Measurements from ENCODE around the gene GMDS. TPM values are rescaled to one million over a fixed set of nuclear protein-coding genes. Genes with fewer than 3 reads are reported as not detected.

The GMDS gene
- total and polyA plus RNA-seq, 2 donors (not counting 3 experiments of a cell fraction or from before 2014, with no cell fraction given): 9.8 to 23.5 TPM

- dilution Hi-C loops (cut with MboI; ENCODE audit: extremely low pct_ligation_motif_present, low sequenced_read_pairs): no loop called here
- no peak overlapping the region for H2AFZ ChIP-seq (ENCODE audit: low read depth, low read length)
- POLR2A ChIA-PET: no interaction called here
These were observed 211.1 kb downstream of the GMDS start for GRCh38 chr6:2034256-2034655.

GRCh38 chr6:2033544-2033943 is 211.9 kb downstream of the GMDS start:
- H4K20me1 ChIP-seq (replicated peaks; ENCODE audit: control insufficient read depth, extremely low read depth, insufficient read depth, low read length): no peaks in the 10 kb centered on the region
- no peak for DNase-seq (ENCODE audit: low read depth, low spot score)
- intact Hi-C loops (cut with micrococcal nuclease): no loop called here
- no TSS peak for BruUV-seq (replicated peaks)
- no peak overlapping the region for H2AFZ ChIP-seq (ENCODE audit: low read depth, low read length)
- POLR2A ChIA-PET: no interaction called here
- H3K27ac ChIP-seq (ENCODE audit: insufficient read depth, low read depth, low read length): no peak overlapping the region
- H3K4me2 ChIP-seq (ENCODE audit: insufficient read depth, low read length): no peak overlapping the region
- H3K4me1 ChIP-seq (ENCODE audit: control insufficient read depth, extremely low read depth, insufficient read depth, low read length): peaks cover 17% of the 10 kb centered on the region
- TF ChIP-seq GATA2 (IDR thresholded peaks at IDR 0.05; ENCODE audit: insufficient read depth, insufficient read length, low read depth, low read length) (no peak), JUN (IDR thresholded peaks at IDR 0.05; ENCODE audit: borderline replicate concordance, insufficient read depth, insufficient read length, low read depth) (no peak), CTCF (IDR thresholded peaks at IDR 0.05; ENCODE audit: extremely low read depth in 1 of 2, insufficient read depth in 1 of 2, low read depth in 1 of 2, low read length in 2 of 2) (no peak), MYC (IDR thresholded peaks at IDR 0.05; ENCODE audit: low read depth, low read length) (no peak), POLR2AphosphoS5 (IDR thresholded peaks at IDR 0.05; ENCODE audit: insufficient read depth, low read depth, low read length) (no peak), POLR2A (IDR thresholded peaks at IDR 0.05; ENCODE audit: low read depth, low read length) (no peak), FOS (IDR thresholded peaks at IDR 0.05; ENCODE audit: borderline replicate concordance, insufficient read depth, low read length) (no peak), MAX (IDR thresholded peaks at IDR 0.05; ENCODE audit: insufficient read depth, insufficient read length) (no peak), EZH2 (IDR thresholded peaks at IDR 0.05; ENCODE audit: borderline replicate concordance, low read depth, low read length, severe bottlenecking) (no peak)
- no peaks in the 10 kb centered on the region for H3K9me3 ChIP-seq (replicated peaks; ENCODE audit: control insufficient read depth, insufficient read depth, low read length)
- no peak overlapping the region for H3K9ac ChIP-seq (replicated peaks; ENCODE audit: extremely low read depth, insufficient read depth, low read length)
- dilution Hi-C loops (cut with MboI; ENCODE audit: extremely low pct_ligation_motif_present, low sequenced_read_pairs): no loop called here
- H3K79me2 ChIP-seq (ENCODE audit: control insufficient read depth, insufficient read depth, low read length): no peaks in the 10 kb centered on the region
- no peak for FAIRE-seq
- CTCF ChIA-PET: no interaction called here
- H3K36me3 ChIP-seq (ENCODE audit: control insufficient read depth in 2 of 2, extremely low read depth in 1 of 2, insufficient read depth in 2 of 2, low read length in 2 of 2): no peaks in the 10 kb centered on the region
- no peak overlapping the region for H3K4me3 ChIP-seq (replicated peaks in 1 of 3; ENCODE audit: insufficient read depth in 1 of 3, low read depth in 1 of 3, low read length in 3 of 3)
- H3K27me3 ChIP-seq (ENCODE audit: control insufficient read depth in 2 of 2, insufficient read depth in 2 of 2, low read length in 2 of 2): no peaks in the 10 kb centered on the region
- peaks cover 3% of the 10 kb centered on the region for H3K9me1 ChIP-seq (replicated peaks; ENCODE audit: control insufficient read depth, extremely low read depth, insufficient read depth, low read length)

More at GRCh38 chr6:2034256-2034655, 211.1 kb downstream of the GMDS start:
- DNase-seq (ENCODE audit: low read depth, low spot score) (no peak), FAIRE-seq (no peak)
- Histone ChIP-seq H3K4me1 (ENCODE audit: control insufficient read depth, extremely low read depth, insufficient read depth, low read length) (peaks cover 11% of the 10 kb centered on the region), H3K27ac (ENCODE audit: insufficient read depth, low read depth, low read length) (no peak overlapping the region), H3K4me3 (replicated peaks in 1 of 3; ENCODE audit: insufficient read depth in 1 of 3, low read depth in 1 of 3, low read length in 3 of 3) (no peak overlapping the region), H3K9me1 (replicated peaks; ENCODE audit: control insufficient read depth, extremely low read depth, insufficient read depth, low read length) (peaks cover 3% of the 10 kb centered on the region), H3K9me3 (replicated peaks; ENCODE audit: control insufficient read depth, insufficient read depth, low read length) (no peaks in the 10 kb centered on the region), H3K27me3 (ENCODE audit: control insufficient read depth in 2 of 2, insufficient read depth in 2 of 2, low read length in 2 of 2) (no peaks in the 10 kb centered on the region), H3K79me2 (ENCODE audit: control insufficient read depth, insufficient read depth, low read length) (no peaks in the 10 kb centered on the region), H3K9ac (replicated peaks; ENCODE audit: extremely low read depth, insufficient read depth, low read length) (no peak overlapping the region), H3K4me2 (ENCODE audit: insufficient read depth, low read length) (no peak overlapping the region), H3K36me3 (ENCODE audit: control insufficient read depth in 2 of 2, extremely low read depth in 1 of 2, insufficient read depth in 2 of 2, low read length in 2 of 2) (no peaks in the 10 kb centered on the region), H4K20me1 (replicated peaks; ENCODE audit: control insufficient read depth, extremely low read depth, insufficient read depth, low read length) (no peaks in the 10 kb centered on the region)
- TF ChIP-seq POLR2AphosphoS5 (IDR thresholded peaks at IDR 0.05; ENCODE audit: insufficient read depth, low read depth, low read length) (no peak), POLR2A (IDR thresholded peaks at IDR 0.05; ENCODE audit: low read depth, low read length) (no peak)
- CTCF ChIA-PET: no interaction called here
- intact Hi-C loops (cut with micrococcal nuclease): no loop called here
- no TSS peak for BruUV-seq (replicated peaks)

Data from endothelial cell of umbilical vein (primary cell).